Calu3 (cell line): ENCODE data around the gene DARS2. TPM values are rescaled to one million over a fixed set of nuclear protein-coding genes. Genes with fewer than 3 reads are reported as not detected.
A peak's percentile ranks its signal among the peaks of the same experiment; 100 is the strongest.

Experiments used
- BruUV-seq: library from RNA; stranded (reverse); fragments of 400-500 nt; replicated peaks from 2 replicates; lab custom pipeline; 2021; lab: Mats Ljungman, UMichigan
- CTCF ChIA-PET: fragments of 300-600 bp; sonication (Branson Sonifier 250); formaldehyde crosslinking; loops from one replicate; lab custom pipeline; 2022; ENCODE audit warnings: antibody characterized with exemption; lab: Charles Lee
- DNase-seq: peaks from one replicate; pipeline ENCODE4 v3.0.0; 2022
- H3K27ac Mint-ChIP-seq: one replicate; pipeline ENCODE4 v1.8.0; 2022; ENCODE audit warnings: mixed read lengths; ENCODE audit not compliant: unreplicated experiment
- H3K27me3 Mint-ChIP-seq: one replicate; pipeline ENCODE4 v1.8.0; 2022; ENCODE audit warnings: mixed read lengths; ENCODE audit not compliant: unreplicated experiment
- H3K36me3 Mint-ChIP-seq: one replicate; pipeline ENCODE4 v1.8.0; 2022; ENCODE audit warnings: mild to moderate bottlenecking, moderate library complexity, mixed read lengths; ENCODE audit not compliant: insufficient read depth, unreplicated experiment
- H3K4me1 Mint-ChIP-seq: one replicate; pipeline ENCODE4 v1.8.0; 2022; ENCODE audit warnings: mild to moderate bottlenecking, low read depth, mixed read lengths; ENCODE audit not compliant: unreplicated experiment
- H3K4me3 Mint-ChIP-seq: one replicate; pipeline ENCODE4 v1.8.0; 2022; ENCODE audit warnings: mild to moderate bottlenecking, low read depth, moderate library complexity, mixed read lengths; ENCODE audit not compliant: unreplicated experiment
- H3K9me3 Mint-ChIP-seq: one replicate; pipeline ENCODE4 v1.8.0; 2022; ENCODE audit warnings: low read depth, mixed read lengths; ENCODE audit not compliant: unreplicated experiment
- CTCF ChIP-seq: fragments of 200-600 bp; IDR thresholded peaks from one replicate; pipeline ENCODE4 v1.8.0; 2022; ENCODE audit warnings: antibody characterized with exemption; ENCODE audit not compliant: unreplicated experiment
- intact Hi-C: fragments of 100-400 bp; cut with micrococcal nuclease; formaldehyde crosslinking; loops from one replicate; pipeline ENCODE4 v1.10.0; 2022; ENCODE audit not compliant: unreplicated experiment
- total RNA-seq: library from RNA; stranded (reverse); gene quantifications from 2 replicates; pipeline ENCODE4 v1.2.3, GENCODE V29; 2022

Gene DARS2
- total RNA-seq, 1 experiment from 2014 or later: 56.3 TPM

GRCh38 chr1:173869021-173869359 is 44.5 kb downstream of the DARS2 start:
- intact Hi-C loops: loop anchor here (5.0 kb wide), 2 partner anchors 153 to 203 kb away; partner anchors contain the start of gene RC3H1
- TSS peak; percentile 44 for BruUV-seq
- DNase-seq: no peak
- peak overlapping the region; percentile 81 for H3K4me3 Mint-ChIP-seq
- peaks cover 23% of the 10 kb centered on the region for H3K4me1 Mint-ChIP-seq
- H3K27ac Mint-ChIP-seq: peak overlapping the region; percentile 100
- H3K9me3 Mint-ChIP-seq: no peaks in the 10 kb centered on the region
- H3K27me3 Mint-ChIP-seq: peaks cover 13% of the 10 kb centered on the region
- peaks cover 52% of the 10 kb centered on the region for H3K36me3 Mint-ChIP-seq
- TF ChIP-seq CTCF: no peak
- CTCF ChIA-PET: interaction anchor here (0.8 kb wide), 1 partner anchor 154 kb away, joined by 3 read pairs; the partner anchor contains the start of gene KLHL20

DNA sequence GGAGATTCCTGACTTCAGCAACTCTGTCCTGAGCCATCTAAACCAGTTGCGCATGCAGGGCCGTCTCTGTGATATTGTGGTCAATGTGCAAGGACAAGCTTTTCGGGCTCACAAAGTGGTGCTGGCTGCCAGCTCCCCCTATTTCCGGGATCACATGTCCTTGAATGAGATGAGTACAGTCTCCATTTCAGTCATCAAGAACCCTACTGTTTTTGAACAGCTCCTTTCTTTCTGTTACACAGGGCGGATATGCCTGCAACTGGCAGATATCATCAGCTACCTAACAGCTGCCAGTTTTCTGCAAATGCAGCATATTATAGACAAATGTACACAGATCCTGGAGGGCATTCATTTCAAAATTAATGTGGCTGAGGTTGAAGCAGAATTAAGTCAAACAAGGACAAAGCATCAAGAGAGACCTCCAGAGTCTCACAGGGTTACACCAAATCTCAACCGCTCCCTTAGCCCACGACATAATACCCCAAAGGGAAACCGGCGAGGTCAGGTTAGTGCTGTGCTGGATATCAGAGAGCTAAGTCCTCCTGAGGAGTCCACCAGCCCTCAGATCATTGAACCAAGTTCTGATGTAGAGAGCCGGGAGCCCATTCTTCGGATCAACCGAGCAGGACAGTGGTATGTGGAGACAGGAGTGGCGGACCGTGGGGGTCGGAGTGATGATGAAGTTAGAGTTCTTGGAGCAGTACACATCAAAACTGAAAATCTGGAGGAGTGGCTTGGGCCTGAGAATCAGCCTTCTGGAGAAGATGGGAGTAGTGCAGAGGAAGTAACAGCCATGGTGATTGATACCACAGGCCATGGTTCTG is 46.0 kb downstream of the DARS2 start:
- no peak for TF ChIP-seq CTCF
- CTCF ChIA-PET: no interaction called here
- BruUV-seq: no TSS peak
- peaks cover 8% of the 10 kb centered on the region for H3K4me1 Mint-ChIP-seq
- no peak overlapping the region for H3K27ac Mint-ChIP-seq
- peaks cover 37% of the 10 kb centered on the region for H3K36me3 Mint-ChIP-seq
- peaks cover 13% of the 10 kb centered on the region for H3K27me3 Mint-ChIP-seq
- no peak for DNase-seq
- H3K4me3 Mint-ChIP-seq: no peak overlapping the region
- intact Hi-C loops: no loop called here
- no peaks in the 10 kb centered on the region for H3K9me3 Mint-ChIP-seq

GRCh38 chr1:173871091-173871490 is 46.6 kb downstream of the DARS2 start:
- Mint-ChIP-seq H3K9me3 (no peaks in the 10 kb centered on the region), H3K36me3 (peaks cover 31% of the 10 kb centered on the region), H3K4me1 (peaks cover 7% of the 10 kb centered on the region), H3K27me3 (peaks cover 13% of the 10 kb centered on the region), H3K4me3 (no peak overlapping the region), H3K27ac (no peak overlapping the region)
- TF ChIP-seq CTCF: no peak
- no TSS peak for BruUV-seq
- intact Hi-C loops: no loop called here
- CTCF ChIA-PET: no interaction called here
- DNase-seq: no peak

DNA sequence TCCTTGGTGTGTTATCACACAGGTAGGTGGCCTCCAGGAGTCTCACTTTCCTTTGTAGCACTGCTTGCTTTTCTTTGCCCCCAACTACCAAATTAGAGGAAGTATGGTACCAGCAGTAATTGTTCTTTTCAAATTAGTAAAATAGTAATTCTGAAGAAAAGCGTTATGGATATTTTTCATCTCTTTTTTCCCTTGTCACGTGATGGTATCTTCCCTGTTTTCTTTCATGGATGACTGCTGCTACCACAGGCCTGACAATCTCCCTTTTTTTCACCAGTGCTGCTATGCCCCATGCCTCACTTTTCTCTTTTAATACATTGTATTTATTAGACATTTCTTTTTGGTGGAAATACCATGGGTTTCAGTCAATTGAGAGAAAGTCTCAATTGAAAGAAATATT is 47.0 kb downstream of the DARS2 start:
- DNase-seq: no peak
- H3K27me3 Mint-ChIP-seq: peaks cover 13% of the 10 kb centered on the region
- peaks cover 7% of the 10 kb centered on the region for H3K4me1 Mint-ChIP-seq
- H3K27ac Mint-ChIP-seq: no peak overlapping the region
- BruUV-seq: no TSS peak
- no peaks in the 10 kb centered on the region for H3K9me3 Mint-ChIP-seq
- CTCF ChIA-PET: no interaction called here
- intact Hi-C loops: no loop called here
- no peak for TF ChIP-seq CTCF
- peaks cover 27% of the 10 kb centered on the region for H3K36me3 Mint-ChIP-seq
- H3K4me3 Mint-ChIP-seq: no peak overlapping the region
